NCI-H1092 treated with DMSO at 0.1 percent for 48 hours (cell line): Measurements from ENCODE around the gene TMEM235.

ENCODE experiments used
- DNase-seq: peaks from one replicate; lab custom pipeline; 2025; lab: John Stamatoyannopoulos, UW

Gene TMEM235

GRCh38 chr17:78272181-78272913, 40.9 kb downstream of the TMEM235 start:
- no peak for DNase-seq

GRCh38 chr17:78272914-78273258, 41.5 kb downstream of the TMEM235 start:
- DNase-seq, result no peak

- DNase-seq, result no peak
Observed at GRCh38 chr17:78273813-78274212, 42.4 kb downstream of the TMEM235 start.

GRCh38 chr17:78275355-78275754, 43.9 kb downstream of the TMEM235 start:
- DNase-seq, result no peak

GRCh38 chr17:78276098-78276887, 44.9 kb downstream of the TMEM235 start:
- DNase-seq, result no peak

- DNase-seq, result no peak
Observed at GRCh38 chr17:78278139-78278741, 46.8 kb downstream of the TMEM235 start.

- DNase-seq, result no peak
Observed at GRCh38 chr17:78279360-78279990, 48.0 kb downstream of the TMEM235 start.

GRCh38 chr17:78281249-78281845, 49.9 kb downstream of the TMEM235 start:
- DNase-seq, result no peak

GRCh38 chr17:78284146-78284545, 52.7 kb downstream of the TMEM235 start:
- DNase-seq, result no peak

- DNase-seq, result no peak
Observed at GRCh38 chr17:78289004-78289403, 57.6 kb downstream of the TMEM235 start.

- peak; percentile 69 for DNase-seq
Observed at GRCh38 chr17:78289802-78290363, 58.5 kb downstream of the TMEM235 start.
